ENCODE results near the gene ALPP. TPM values are rescaled to one million over a fixed set of nuclear protein-coding genes. Genes with fewer than 3 reads are reported as not detected.

The ALPP gene
- polyA plus RNA-seq, 1 of the 3 experiments (the other 2 are of a cell fraction) = not detected

GRCh38 chr2:232405943-232406510, 27.5 kb downstream of the ALPP start:
- no peak overlapping the region for H3K4me3 ChIP-seq (ENCODE audit: low read depth in 2 of 2, low read length in 1 of 2)
- WGBS (ENCODE audit: low lambda C conversion rate) = 76% methylated on average over 9 of the region's 11 CpGs
- no peak for DNase-seq
- ChIA-PET POLR2A (no interaction called here), CTCF (interaction anchor here (0.9 to 1.1 kb wide), 2 partner anchors 21 to 33 kb away, joined by 3 read pairs; no protein-coding TSS in a partner anchor)
- H3K4me1 ChIP-seq (ENCODE audit: control insufficient read depth in 1 of 2, insufficient read depth in 2 of 2, low read depth in 1 of 2, low read length in 1 of 2) = no peaks in the 10 kb centered on the region
- no peaks in the 10 kb centered on the region for H3K36me3 ChIP-seq (replicated peaks in 1 of 2; ENCODE audit: control insufficient read depth in 1 of 2, insufficient read depth in 2 of 2, low read length in 1 of 2)
- H3K79me2 ChIP-seq (ENCODE audit: insufficient read depth) = no peaks in the 10 kb centered on the region
- peaks cover 19% of the 10 kb centered on the region for H3K27me3 ChIP-seq (ENCODE audit: insufficient read depth)
- no peaks in the 10 kb centered on the region for H4K20me1 ChIP-seq (ENCODE audit: insufficient read depth)
- H3K27ac ChIP-seq (ENCODE audit: low read depth in 2 of 2, low read length in 1 of 2) = no peak overlapping the region
- H3K9me2 ChIP-seq = no peaks in the 10 kb centered on the region
- H3K9me3 ChIP-seq = no peaks in the 10 kb centered on the region
- TF ChIP-seq FOXJ3 (CRISPR knock-in tag; IDR thresholded peaks at IDR 0.05) = no peak
- no peak for TF ChIP-seq FOXM1 (IDR thresholded peaks at IDR 0.05; ENCODE audit: low read depth)
- no peak for TF ChIP-seq RAD21 (IDR thresholded peaks at IDR 0.05; ENCODE audit: low read length)
- no peak for TF ChIP-seq TEAD4 (IDR thresholded peaks at IDR 0.05; ENCODE audit: borderline replicate concordance, insufficient read depth)
- TF ChIP-seq RXRA (IDR thresholded peaks at IDR 0.05; ENCODE audit: borderline replicate concordance, low read depth) = no peak
- TF ChIP-seq IRF3 (IDR thresholded peaks at IDR 0.05; ENCODE audit: low read depth, low read length) = no peak
- no peak for TF ChIP-seq NRF1 (IDR thresholded peaks at IDR 0.05; ENCODE audit: low read depth, low read length)
- TF ChIP-seq POLR2AphosphoS5 (IDR thresholded peaks at IDR 0.05; ENCODE audit: low read depth, low read length) = no peak
- TF ChIP-seq GATA2 (CRISPR knock-in tag; IDR thresholded peaks at IDR 0.05) = no peak
- TF ChIP-seq EP300 (IDR thresholded peaks at IDR 0.05; ENCODE audit: borderline replicate concordance in 1 of 2, low read depth in 1 of 2, low read length in 1 of 2) = no peak
- no peak for TF ChIP-seq RCOR1 (IDR thresholded peaks at IDR 0.05; ENCODE audit: low read length)
- no peak overlapping the region for H3K4me2 ChIP-seq
- H3K9ac ChIP-seq = no peak overlapping the region
- H2AFZ ChIP-seq (ENCODE audit: low read depth) = no peak overlapping the region
- no peaks in the 10 kb centered on the region for H3F3A ChIP-seq (replicated peaks; ENCODE audit: insufficient read depth)

GRCh38 chr2:232406556-232407310, 28.2 kb downstream of the ALPP start, which contains the start of gene ALPG:
Gene ALPG, plus strand, starts transcription at chr2:232406844. Its CDS starts 51 bp downstream, at chr2:232406895.
- POLR2A ChIA-PET = no interaction called here
- H3K4me1 ChIP-seq (ENCODE audit: control insufficient read depth in 1 of 2, insufficient read depth in 2 of 2, low read depth in 1 of 2, low read length in 1 of 2) = no peaks in the 10 kb centered on the region
- no peak for TF ChIP-seq ZBTB33 (IDR thresholded peaks at IDR 0.05; ENCODE audit: borderline replicate concordance, low read depth)
- TF ChIP-seq TEAD4 (IDR thresholded peaks at IDR 0.05; ENCODE audit: borderline replicate concordance, insufficient read depth) = no peak
- no peak for TF ChIP-seq REST (IDR thresholded peaks at IDR 0.05; ENCODE audit: low read depth, low read length)
- no peak for TF ChIP-seq SMC3 (IDR thresholded peaks at IDR 0.05; ENCODE audit: low read depth, low read length)
- TF ChIP-seq NFIC (IDR thresholded peaks at IDR 0.05; ENCODE audit: borderline replicate concordance) = no peak
- TF ChIP-seq ELF1 (IDR thresholded peaks at IDR 0.05) = no peak
- TF ChIP-seq EZH2phosphoT487 (IDR thresholded peaks at IDR 0.05; ENCODE audit: borderline replicate concordance, low read depth) = no peak
- no peak for TF ChIP-seq JUND (IDR thresholded peaks at IDR 0.05)
- TF ChIP-seq USF1 (IDR thresholded peaks at IDR 0.05; ENCODE audit: borderline replicate concordance, low read depth) = no peak
- TF ChIP-seq TCF12 (IDR thresholded peaks at IDR 0.05) = no peak
- TF ChIP-seq NRF1 (IDR thresholded peaks at IDR 0.05; ENCODE audit: low read depth, low read length) = no peak
- no peak for TF ChIP-seq FOXM1 (IDR thresholded peaks at IDR 0.05; ENCODE audit: low read depth)

More at GRCh38 chr2:232406556-232407310, 28.2 kb downstream of the ALPP start, which contains the start of gene ALPG:
- Histone ChIP-seq H3K9ac (no peak within 1 kb of the TSS), H3K4me3 (ENCODE audit: low read depth in 2 of 2, low read length in 1 of 2) (no peak within 1 kb of the TSS), H3K36me3 (replicated peaks in 1 of 2; ENCODE audit: control insufficient read depth in 1 of 2, insufficient read depth in 2 of 2, low read length in 1 of 2) (no peaks in the 10 kb centered on the region), H3K27ac (ENCODE audit: low read depth in 2 of 2, low read length in 1 of 2) (no peak within 1 kb of the TSS), H2AFZ (ENCODE audit: low read depth) (no peak within 1 kb of the TSS), H3K9me2 (no peaks in the 10 kb centered on the region), H3K79me2 (ENCODE audit: insufficient read depth) (no peaks in the 10 kb centered on the region), H3K27me3 (ENCODE audit: insufficient read depth) (peaks cover 25% of the 10 kb centered on the region), H3F3A (replicated peaks; ENCODE audit: insufficient read depth) (no peaks in the 10 kb centered on the region), H3K4me2 (no peak within 1 kb of the TSS), H4K20me1 (ENCODE audit: insufficient read depth) (no peaks in the 10 kb centered on the region), H3K9me3 (no peaks in the 10 kb centered on the region)
- WGBS (ENCODE audit: low lambda C conversion rate) = 73% methylated on average over 13 of the region's 17 CpGs
- CTCF ChIA-PET = interaction anchor here (0.9 kb wide), 1 partner anchor 32 kb away, joined by 3 read pairs; no protein-coding TSS in a partner anchor
- no peak for DNase-seq
